IMR-90 (cell line): ENCODE measurements around the gene SSR3. TPM values are rescaled to one million over a fixed set of nuclear protein-coding genes. Genes with fewer than 3 reads are reported as not detected.

ENCODE experiments used
- ATAC-seq: fragments of 200-7000 bp; cut with Tn5 transposase; 2 replicates; pipeline ENCODE4 v1.9.1; 2020; ENCODE audit warnings: low read depth, mild to moderate bottlenecking, moderate library complexity
- BruUV-seq: library from RNA; stranded (reverse); fragments of 400-500 nt; replicated peaks from 2 replicates; lab custom pipeline; 2021; lab: Mats Ljungman, UMichigan
- CTCF ChIA-PET: fragments of 300-600 bp; formaldehyde crosslinking; extraction: SDS; loops from one replicate; lab custom pipeline; 2021; ENCODE audit warnings: antibody characterized with exemption; lab: Yijun Ruan, JAX
- POLR2A ChIA-PET: fragments of 300-600 bp; sonication (Branson Sonifier 250); formaldehyde crosslinking; loops from one replicate; lab custom pipeline; 2022; ENCODE audit warnings: antibody characterized with exemption; ENCODE audit not compliant: unreplicated experiment; lab: Charles Lee
- DNase-seq: peaks from one replicate; pipeline ENCODE4 v3.0.0; 2013
- H2AFZ ChIP-seq: replicated peaks from 2 replicates; pipeline ENCODE3; 2013; ENCODE audit warnings: low read length, mild to moderate bottlenecking; ENCODE audit not compliant: poor library complexity
- H2AK5ac ChIP-seq: 2 replicates; pipeline ENCODE4 v1.6.1; 2013; ENCODE audit warnings: low read depth, low read length, inconsistent platforms
- H2AK9ac ChIP-seq: replicated peaks from 2 replicates; pipeline ENCODE3; 2013; ENCODE audit warnings: mild to moderate bottlenecking, low read depth, low read length, moderate library complexity; ENCODE audit not compliant: poor library complexity
- H2BK120ac ChIP-seq: 2 replicates; pipeline ENCODE4 v1.6.1; 2013; ENCODE audit warnings: low read depth, low read length, inconsistent platforms
- H2BK15ac ChIP-seq: 3 replicates; pipeline ENCODE4 v1.6.1; 2013; ENCODE audit warnings: low read depth, low read length, inconsistent platforms
- H2BK20ac ChIP-seq: 2 replicates; pipeline ENCODE4 v1.6.1; 2013; ENCODE audit warnings: low read depth, mild to moderate bottlenecking, inconsistent platforms, low read length, moderate library complexity
- H2BK5ac ChIP-seq: 2 replicates; pipeline ENCODE4 v1.6.1; 2013; ENCODE audit warnings: mild to moderate bottlenecking, low read depth, low read length, inconsistent platforms; ENCODE audit not compliant: poor library complexity, severe bottlenecking
- H3K14ac ChIP-seq: replicated peaks from 2 replicates; pipeline ENCODE4 v1.6.1; 2013; ENCODE audit warnings: low read depth, low read length, inconsistent platforms
- H3K18ac ChIP-seq: 2 replicates; pipeline ENCODE4 v1.6.1; 2013; ENCODE audit warnings: low read depth, low read length, control low read depth
- H3K23ac ChIP-seq: 2 replicates; pipeline ENCODE4 v1.6.1; 2013; ENCODE audit warnings: low read depth, low read length, inconsistent platforms
- H3K27ac ChIP-seq: 2 replicates; pipeline ENCODE4 v1.5.1; 2013; ENCODE audit warnings: mild to moderate bottlenecking, control low read depth, low read length; ENCODE audit not compliant: insufficient read depth
- H3K27me3 ChIP-seq: 2 replicates; pipeline ENCODE4 v1.6.1; 2013; ENCODE audit warnings: low read length; ENCODE audit not compliant: control insufficient read depth, insufficient read depth
- H3K36me3 ChIP-seq: 2 replicates; pipeline ENCODE4 v1.6.1; 2013; ENCODE audit warnings: low read length, mixed read lengths; ENCODE audit not compliant: control insufficient read depth, insufficient read depth
- H3K4ac ChIP-seq: 2 replicates; pipeline ENCODE4 v1.6.1; 2013; ENCODE audit warnings: low read depth, low read length, inconsistent platforms
- H3K4me1 ChIP-seq: 2 replicates; pipeline ENCODE4 v1.6.1; 2013; ENCODE audit warnings: low read length, mixed read lengths; ENCODE audit not compliant: control insufficient read depth, insufficient read depth
- H3K4me2 ChIP-seq: 2 replicates; pipeline ENCODE4 v1.6.1; 2013; ENCODE audit warnings: low read depth, mild to moderate bottlenecking, control low read depth, low read length, moderate library complexity
- H3K4me3 ChIP-seq: 2 replicates; pipeline ENCODE4 v1.5.1; 2013; ENCODE audit warnings: low read depth, mild to moderate bottlenecking, control low read depth, low read length, moderate library complexity; ENCODE audit not compliant: insufficient read depth
- H3K56ac ChIP-seq: 2 replicates; pipeline ENCODE4 v1.6.1; 2013; ENCODE audit warnings: low read length, inconsistent platforms; ENCODE audit not compliant: insufficient read depth; ENCODE audit errors: extremely low read depth
- H3K79me1 ChIP-seq, 2 experiments: 2 replicates each; pipeline ENCODE4 v1.6.1; 2013; ENCODE audit warnings: low read length in 2 of 2, inconsistent platforms in 1 of 2, low read depth in 1 of 2
- H3K9ac ChIP-seq: 2 replicates; pipeline ENCODE4 v1.6.1; 2013; ENCODE audit warnings: low read depth, low read length, control low read depth
- H3K9me1 ChIP-seq: 2 replicates; pipeline ENCODE4 v1.6.1; 2013; ENCODE audit warnings: low read length, inconsistent platforms; ENCODE audit not compliant: insufficient read depth
- H3K9me3 ChIP-seq: 2 replicates; pipeline ENCODE4 v1.6.1; 2013; ENCODE audit warnings: low read length; ENCODE audit not compliant: control insufficient read depth, insufficient read depth
- H4K20me1 ChIP-seq: 2 replicates; pipeline ENCODE4 v1.6.1; 2013; ENCODE audit warnings: low read length, inconsistent platforms; ENCODE audit not compliant: insufficient read depth
- H4K5ac ChIP-seq: 2 replicates; pipeline ENCODE4 v1.6.1; 2013; ENCODE audit warnings: mild to moderate bottlenecking, low read depth, low read length, control low read depth
- H4K8ac ChIP-seq, 2 experiments: 2 replicates each; pipeline ENCODE4 v1.6.1; 2013; ENCODE audit warnings: low read depth in 2 of 2, low read length in 2 of 2, control low read depth in 1 of 2, inconsistent platforms in 1 of 2
- H4K91ac ChIP-seq: 2 replicates; pipeline ENCODE4 v1.6.1; 2013; ENCODE audit warnings: low read depth, low read length, inconsistent platforms; ENCODE audit not compliant: insufficient read depth
- BHLHE40 ChIP-seq: fragments of 150-350 bp; IDR thresholded peaks from 2 replicates; pipeline ENCODE4 v1.6.1; 2016; ENCODE audit warnings: mild to moderate bottlenecking, low read depth, low read length
- CEBPB ChIP-seq: IDR thresholded peaks from 2 replicates; pipeline ENCODE4 v1.6.1; 2012; ENCODE audit warnings: low read depth, low read length, improper control_type of control experiment
- CHD1 ChIP-seq: IDR thresholded peaks from 2 replicates; pipeline ENCODE4 v1.6.1; 2012; ENCODE audit warnings: low read depth, low read length, improper control_type of control experiment
- CTCF ChIP-seq: conservative IDR thresholded peaks from 2 replicates; pipeline ENCODE4 v1.5.1; 2012; ENCODE audit warnings: mild to moderate bottlenecking, low read depth, low read length, improper control_type of control experiment
- ELK1 ChIP-seq: fragments of 150-350 bp; IDR thresholded peaks from 2 replicates; pipeline ENCODE4 v1.6.1; 2016; ENCODE audit warnings: low read depth, mild to moderate bottlenecking, low read length, moderate library complexity, borderline replicate concordance
- FOS ChIP-seq: fragments of 150-350 bp; IDR thresholded peaks from 2 replicates; pipeline ENCODE4 v1.6.1; 2016; ENCODE audit warnings: low read depth, low read length
- MAFK ChIP-seq: IDR thresholded peaks from 2 replicates; pipeline ENCODE4 v1.6.1; 2012; ENCODE audit warnings: low read depth, low read length, improper control_type of control experiment
- MAZ ChIP-seq: IDR thresholded peaks from 2 replicates; pipeline ENCODE4 v1.6.1; 2012; ENCODE audit warnings: low read depth, mild to moderate bottlenecking, low read length, improper control_type of control experiment, moderate library complexity, borderline replicate concordance
- MXI1 ChIP-seq: IDR thresholded peaks from 2 replicates; pipeline ENCODE4 v1.6.1; 2012; ENCODE audit warnings: low read depth, mild to moderate bottlenecking, low read length, moderate library complexity, borderline replicate concordance
- NFE2L2 ChIP-seq: fragments of 150-350 bp; IDR thresholded peaks from 2 replicates; pipeline ENCODE4 v1.6.1; 2016; ENCODE audit warnings: low read depth, mild to moderate bottlenecking, low read length
- POLR2A ChIP-seq: IDR thresholded peaks from 2 replicates; pipeline ENCODE4 v1.6.1; 2012; ENCODE audit warnings: mild to moderate bottlenecking, low read depth, low read length
- RAD21 ChIP-seq: IDR thresholded peaks from 2 replicates; pipeline ENCODE4 v1.6.1; 2012; ENCODE audit warnings: low read length, improper control_type of control experiment
- RCOR1 ChIP-seq: IDR thresholded peaks from 2 replicates; pipeline ENCODE4 v1.6.1; 2012; ENCODE audit warnings: mild to moderate bottlenecking, low read length, improper control_type of control experiment; ENCODE audit not compliant: insufficient replicate concordance
- RFX5 ChIP-seq: IDR thresholded peaks from 2 replicates; pipeline ENCODE4 v1.8.0; 2012; ENCODE audit warnings: low read depth, mild to moderate bottlenecking, low read length, moderate library complexity
- SMC3 ChIP-seq: fragments of 150-350 bp; IDR thresholded peaks from 2 replicates; pipeline ENCODE4 v1.6.1; 2016; ENCODE audit warnings: low read depth, mild to moderate bottlenecking, antibody characterized with exemption, low read length, moderate library complexity
- USF2 ChIP-seq: fragments of 150-350 bp; IDR thresholded peaks from 2 replicates; pipeline ENCODE4 v1.6.1; 2017; ENCODE audit warnings: mild to moderate bottlenecking, antibody characterized with exemption, low read length, low read depth
- WGBS, 2 experiments: methylation state at CpG; one replicate each; pipeline versions ENCODE4 v1.1.5 to v1.1.7; 2013; ENCODE audit warnings: missing lambda C conversion rate in 2 of 2; ENCODE audit not compliant: insufficient read length in 1 of 2; ENCODE audit errors: extremely low coverage in 2 of 2; 5-methylcytosine and 5-hydroxymethylcytosine counted together
- dilution Hi-C: fragments of 300-500 bp; cut with HindIII; formaldehyde crosslinking; loops from one replicate; pipeline ENCODE4 v1.14.3; 2018; ENCODE audit warnings: low sequenced_read_pairs; ENCODE audit not compliant: unreplicated experiment
- in situ Hi-C: fragments of 300-500 bp; cut with MboI; formaldehyde crosslinking; loops from 3 replicates; pipeline ENCODE4 v1.14.3; 2019; ENCODE audit warnings: low sequenced_read_pairs, inconsistent platforms, mixed read lengths
- intact Hi-C: fragments of 100-400 bp; cut with micrococcal nuclease; formaldehyde crosslinking; loops from 2 replicates; pipeline ENCODE4 v1.10.0; 2022
- polyA plus RNA-seq, 3 experiments: library from polyadenylated mRNA; depleted of rRNA; stranded (reverse); fragments of >200 nt; gene quantifications; 2 replicates each; pipeline ENCODE4 v1.2.3, GENCODE V29; 2012; ENCODE audit warnings: low replicate concordance in 1 of 3
- total RNA-seq: library from RNA; depleted of rRNA; stranded (reverse); fragments of >200 nt; gene quantifications from 2 replicates; pipeline ENCODE4 v1.2.3, GENCODE V29; 2012

The SSR3 gene
- total and polyA plus RNA-seq, 2 of the 4 experiments (the other 2 are of a cell fraction), result 246 to 608 TPM

- H4K5ac ChIP-seq, result no peak overlapping the region
- H2BK20ac ChIP-seq, result no peak overlapping the region
- H4K20me1 ChIP-seq, result no peaks in the 10 kb centered on the region
- H3K9ac ChIP-seq, result no peak overlapping the region
- H2BK5ac ChIP-seq, result no peak overlapping the region
- ChIA-PET CTCF (no interaction called here), POLR2A (no interaction called here)
- no peak overlapping the region for H2AK5ac ChIP-seq
- H3K27ac ChIP-seq, result no peak overlapping the region
- H4K8ac ChIP-seq, result no peak overlapping the region
- no peak overlapping the region for H3K18ac ChIP-seq
- H3K9me3 ChIP-seq, result no peaks in the 10 kb centered on the region
- H3K56ac ChIP-seq, result no peak overlapping the region
- TF ChIP-seq BHLHE40, result no peak
- no peak for TF ChIP-seq MAZ
- no peak for TF ChIP-seq CHD1
- TF ChIP-seq RFX5, result no peak
- no peak for TF ChIP-seq RAD21
- TF ChIP-seq CTCF, result no peak
- TF ChIP-seq MAFK, result no peak
- no peak for TF ChIP-seq POLR2A
- TF ChIP-seq CEBPB, result no peak
- TF ChIP-seq NFE2L2, result no peak
- TF ChIP-seq FOS, result no peak
- TF ChIP-seq SMC3, result no peak
- TF ChIP-seq MXI1, result no peak
- no peak for TF ChIP-seq RCOR1
- no peak for TF ChIP-seq ELK1
- TF ChIP-seq USF2, result no peak
- H3K4me2 ChIP-seq, result no peak overlapping the region
- no peak overlapping the region for H4K91ac ChIP-seq
- H2BK120ac ChIP-seq, result no peak overlapping the region
- BruUV-seq, result no TSS peak
- H2AFZ ChIP-seq, result no peak overlapping the region
- H3K36me3 ChIP-seq, result no peaks in the 10 kb centered on the region
- ATAC-seq, result no peak
- H2BK15ac ChIP-seq, result no peak overlapping the region
- H3K14ac ChIP-seq, result no peak overlapping the region
- H3K4me1 ChIP-seq, result peaks cover 3% of the 10 kb centered on the region; the same call in 1 of the 2 replicates
- in situ Hi-C loops, result no loop called here
- H3K4me3 ChIP-seq, result no peak overlapping the region
- H3K27me3 ChIP-seq, result no peaks in the 10 kb centered on the region
- no peaks in the 10 kb centered on the region for H3K9me1 ChIP-seq
- H2AK9ac ChIP-seq, result no peak overlapping the region
- no CpG with 5 or more reads among the region's 2 CpGs for WGBS, 2 experiments
- no peak overlapping the region for H3K4ac ChIP-seq
- dilution Hi-C loops, result no loop called here
- no peak overlapping the region for H3K23ac ChIP-seq
- no peak for DNase-seq
- H3K79me1 ChIP-seq, result no peaks in the 10 kb centered on the region
- intact Hi-C loops, result no loop called here
These were observed 47.5 kb upstream of the SSR3 start for GRCh38 chr3:156602424-156602823.
